Measurements from ENCODE around the gene EPHB2. TPM values are rescaled to one million over a fixed set of nuclear protein-coding genes. Genes with fewer than 3 reads are reported as not detected.

EPHB2 gene
- total RNA-seq, 1 donor from 2014 or later, result 130 TPM

DNA sequence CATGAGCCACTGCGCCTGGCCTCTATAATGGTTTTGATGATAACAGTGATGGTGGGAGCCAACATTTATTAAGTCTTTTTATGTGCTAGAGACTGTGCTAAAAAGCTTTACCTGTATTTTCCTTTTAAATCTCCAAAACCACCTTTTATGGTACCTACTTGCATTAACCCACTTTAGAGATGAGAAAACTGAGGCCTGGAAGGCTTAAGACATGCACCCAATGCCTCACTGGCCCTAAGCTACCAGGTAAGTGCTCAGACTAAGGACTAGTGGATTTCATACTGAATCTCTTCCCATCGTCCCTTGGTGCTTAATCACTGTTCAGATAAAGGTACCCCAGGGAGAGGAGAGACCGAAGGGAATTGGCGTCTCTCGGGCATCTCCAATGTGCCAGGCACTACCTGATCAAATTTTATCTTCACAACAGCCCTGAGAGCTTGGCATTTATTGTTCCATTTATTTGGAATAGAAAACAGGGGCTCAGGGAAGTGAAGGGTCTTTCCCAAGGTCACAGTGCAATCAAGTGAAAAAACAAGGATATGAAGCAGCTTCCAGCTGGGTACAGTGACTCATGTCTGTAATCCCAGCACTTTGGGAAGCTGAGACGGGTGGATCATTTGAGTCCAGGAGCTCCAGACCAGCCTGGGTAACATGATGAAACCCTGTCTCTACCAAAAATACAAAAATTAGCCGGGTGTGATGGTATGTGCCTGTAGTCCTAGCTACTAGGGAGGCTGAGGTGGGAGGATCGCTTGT lies 177.9 kb downstream of the EPHB2 start:
- Mint-ChIP-seq H3K27me3 (ENCODE audit: low read depth) (no peaks in the 10 kb centered on the region), H3K27ac (no peak overlapping the region), H3K4me3 (no peak overlapping the region), H3K4me1 (peaks cover 1% of the 10 kb centered on the region), H3K9me3 (no peaks in the 10 kb centered on the region), H3K36me3 (peaks cover 40% of the 10 kb centered on the region)
- TF ChIP-seq, protein P1, sequence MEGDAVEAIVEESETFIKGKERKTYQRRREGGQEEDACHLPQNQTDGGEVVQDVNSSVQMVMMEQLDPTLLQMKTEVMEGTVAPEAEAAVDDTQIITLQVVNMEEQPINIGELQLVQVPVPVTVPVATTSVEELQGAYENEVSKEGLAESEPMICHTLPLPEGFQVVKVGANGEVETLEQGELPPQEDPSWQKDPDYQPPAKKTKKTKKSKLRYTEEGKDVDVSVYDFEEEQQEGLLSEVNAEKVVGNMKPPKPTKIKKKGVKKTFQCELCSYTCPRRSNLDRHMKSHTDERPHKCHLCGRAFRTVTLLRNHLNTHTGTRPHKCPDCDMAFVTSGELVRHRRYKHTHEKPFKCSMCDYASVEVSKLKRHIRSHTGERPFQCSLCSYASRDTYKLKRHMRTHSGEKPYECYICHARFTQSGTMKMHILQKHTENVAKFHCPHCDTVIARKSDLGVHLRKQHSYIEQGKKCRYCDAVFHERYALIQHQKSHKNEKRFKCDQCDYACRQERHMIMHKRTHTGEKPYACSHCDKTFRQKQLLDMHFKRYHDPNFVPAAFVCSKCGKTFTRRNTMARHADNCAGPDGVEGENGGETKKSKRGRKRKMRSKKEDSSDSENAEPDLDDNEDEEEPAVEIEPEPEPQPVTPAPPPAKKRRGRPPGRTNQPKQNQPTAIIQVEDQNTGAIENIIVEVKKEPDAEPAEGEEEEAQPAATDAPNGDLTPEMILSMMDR (IDR thresholded peaks at IDR 0.05; ENCODE audit: unreplicated experiment), result no peak
- DNase-seq (ENCODE audit: low spot score in 2 of 2, unreplicated experiment in 2 of 2), result no peak

DNA sequence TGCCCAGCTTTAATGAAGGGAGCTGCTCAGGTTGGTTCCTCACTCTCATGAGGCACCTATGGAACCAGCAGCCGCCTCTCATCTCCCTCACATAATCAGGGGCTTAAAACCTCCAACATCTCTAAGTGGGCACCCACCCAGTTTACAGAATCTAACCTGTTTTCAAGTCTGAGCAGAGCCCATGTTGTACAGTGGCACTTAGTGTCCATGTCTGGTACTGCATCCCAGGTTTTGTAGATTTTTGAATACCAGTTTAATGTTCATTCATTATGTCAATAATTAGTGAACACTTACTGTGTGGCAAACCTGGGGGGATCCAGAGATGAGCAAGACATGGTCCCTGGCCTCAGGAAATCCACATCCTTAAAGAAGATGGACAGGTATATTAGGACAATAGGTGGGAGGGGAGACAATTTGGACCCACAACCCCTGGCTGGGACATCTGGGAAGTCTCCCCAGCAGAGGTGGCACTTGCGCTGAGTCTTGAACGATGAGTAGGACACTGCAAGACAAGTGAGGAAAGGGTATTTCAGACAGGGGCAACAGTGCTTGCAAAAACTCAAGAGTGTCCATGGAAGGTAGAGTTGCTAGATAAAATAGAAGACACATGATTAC lies 178.7 kb downstream of the EPHB2 start:
- Mint-ChIP-seq H3K4me3 (no peak overlapping the region), H3K9me3 (no peaks in the 10 kb centered on the region), H3K27me3 (ENCODE audit: low read depth) (no peaks in the 10 kb centered on the region), H3K27ac (no peak overlapping the region), H3K36me3 (peaks cover 43% of the 10 kb centered on the region), H3K4me1 (peaks cover 1% of the 10 kb centered on the region)
- DNase-seq (ENCODE audit: low spot score in 2 of 2, unreplicated experiment in 2 of 2), result no peak
- TF ChIP-seq, protein P1 (IDR thresholded peaks at IDR 0.05; ENCODE audit: unreplicated experiment), result peak; percentile 85

DNA sequence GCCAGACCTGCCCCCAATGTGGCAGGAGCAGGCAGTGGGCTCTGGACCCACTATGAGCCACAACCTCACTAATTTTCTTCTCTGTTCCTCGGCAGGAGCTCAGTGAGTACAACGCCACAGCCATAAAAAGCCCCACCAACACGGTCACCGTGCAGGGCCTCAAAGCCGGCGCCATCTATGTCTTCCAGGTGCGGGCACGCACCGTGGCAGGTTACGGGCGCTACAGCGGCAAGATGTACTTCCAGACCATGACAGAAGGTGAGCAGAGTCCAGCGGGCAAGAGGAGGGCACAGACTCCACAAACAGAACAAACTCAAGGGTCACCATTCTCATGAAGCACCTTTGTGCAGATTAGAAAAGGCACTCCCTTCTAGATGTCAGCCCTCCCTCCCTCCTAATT lies 182.2 kb downstream of the EPHB2 start:
- Mint-ChIP-seq H3K4me3 (no peak overlapping the region), H3K4me1 (no peaks in the 10 kb centered on the region), H3K27me3 (ENCODE audit: low read depth) (no peaks in the 10 kb centered on the region), H3K36me3 (peaks cover 49% of the 10 kb centered on the region), H3K9me3 (no peaks in the 10 kb centered on the region), H3K27ac (no peak overlapping the region)
- TF ChIP-seq, protein P1 (IDR thresholded peaks at IDR 0.05; ENCODE audit: unreplicated experiment), result no peak
- DNase-seq (ENCODE audit: low spot score in 2 of 2, unreplicated experiment in 2 of 2), result no peak

DNA sequence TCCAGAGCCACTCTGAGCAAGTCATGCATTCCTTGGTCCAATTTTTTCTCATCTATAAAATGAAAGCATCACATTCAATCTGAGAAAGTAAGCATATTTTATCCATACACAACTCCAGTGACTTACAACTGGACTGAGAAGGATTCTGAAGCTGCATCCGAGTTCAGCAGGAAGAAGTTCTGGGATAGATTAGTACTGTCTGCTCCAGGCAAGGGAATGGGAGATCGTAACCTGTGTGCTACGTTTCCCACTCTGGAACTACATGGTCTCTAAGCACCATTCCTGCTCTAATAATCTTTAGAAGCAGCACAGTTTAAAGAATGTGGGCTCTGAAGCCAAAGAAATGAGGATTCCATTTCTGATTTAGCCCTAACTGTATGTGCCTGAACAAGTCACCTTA lies 182.7 kb downstream of the EPHB2 start:
- Mint-ChIP-seq H3K4me1 (no peaks in the 10 kb centered on the region), H3K27ac (no peak overlapping the region), H3K36me3 (peaks cover 53% of the 10 kb centered on the region), H3K27me3 (ENCODE audit: low read depth) (no peaks in the 10 kb centered on the region), H3K9me3 (no peaks in the 10 kb centered on the region), H3K4me3 (no peak overlapping the region)
- TF ChIP-seq, protein P1 (IDR thresholded peaks at IDR 0.05; ENCODE audit: unreplicated experiment), result no peak
- no peak for DNase-seq (ENCODE audit: low spot score in 2 of 2, unreplicated experiment in 2 of 2)

DNA sequence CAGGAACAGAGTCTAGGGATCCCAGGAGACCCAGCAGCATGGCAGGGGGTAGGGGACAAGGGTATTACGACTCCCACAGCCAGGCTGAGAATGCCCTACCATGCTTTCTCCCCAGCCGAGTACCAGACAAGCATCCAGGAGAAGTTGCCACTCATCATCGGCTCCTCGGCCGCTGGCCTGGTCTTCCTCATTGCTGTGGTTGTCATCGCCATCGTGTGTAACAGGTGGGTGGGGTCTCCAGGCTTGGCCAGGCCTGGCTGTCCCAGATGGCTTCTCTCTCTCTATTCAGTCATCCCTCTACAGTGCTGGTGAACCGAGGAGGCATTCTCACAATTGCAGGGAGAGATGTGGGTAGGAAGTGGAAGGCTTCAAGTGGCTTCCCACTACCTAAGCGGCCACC lies 184.7 kb downstream of the EPHB2 start:
- Mint-ChIP-seq H3K4me3 (no peak overlapping the region), H3K4me1 (no peaks in the 10 kb centered on the region), H3K27me3 (ENCODE audit: low read depth) (no peaks in the 10 kb centered on the region), H3K9me3 (no peaks in the 10 kb centered on the region), H3K27ac (no peak overlapping the region), H3K36me3 (peaks cover 57% of the 10 kb centered on the region)
- no peak for DNase-seq (ENCODE audit: low spot score in 2 of 2, unreplicated experiment in 2 of 2)
- TF ChIP-seq, protein P1 (IDR thresholded peaks at IDR 0.05; ENCODE audit: unreplicated experiment), result no peak
